Left kidney (tissue), 2 donors: ENCODE results near the gene FAM171A2. TPM values are rescaled to one million over a fixed set of nuclear protein-coding genes. Genes with fewer than 3 reads are reported as not detected.

ENCODE experiments used
- DNase-seq: peaks from one replicate; pipeline ENCODE4 v3.0.0-alpha.2; 2013
- polyA plus RNA-seq: library from polyadenylated mRNA; unstranded; fragments of 120-200 nt; gene quantifications from one replicate; pipeline ENCODE4 v1.2.1, GENCODE V29; 2013; ENCODE audit not compliant: insufficient read length

Gene FAM171A2
- polyA plus RNA-seq, 1 donor: 28.2 TPM

GRCh38 chr17:44362459-44362948, 1.1 kb downstream of the FAM171A2 start:
- DNase-seq: no peak

GRCh38 chr17:44361292-44362260, 2.1 kb downstream of the FAM171A2 start:
- DNase-seq: no peak

GRCh38 chr17:44360826-44361225, 2.8 kb downstream of the FAM171A2 start:
- DNase-seq: peak; percentile 86

- DNase-seq: no peak
These were observed 3.5 kb downstream of the FAM171A2 start for GRCh38 chr17:44360144-44360533.

- no peak for DNase-seq
These were observed 4.1 kb downstream of the FAM171A2 start for GRCh38 chr17:44359458-44360143.

GRCh38 chr17:44359006-44359405, 4.6 kb downstream of the FAM171A2 start:
- DNase-seq: no peak

GRCh38 chr17:44358066-44358465, 5.6 kb downstream of the FAM171A2 start:
- DNase-seq: no peak

GRCh38 chr17:44356241-44356640, 7.4 kb downstream of the FAM171A2 start:
- no peak for DNase-seq

GRCh38 chr17:44355642-44356099, 8.0 kb downstream of the FAM171A2 start:
- DNase-seq: no peak

- DNase-seq: no peak
These were observed 8.8 kb downstream of the FAM171A2 start for GRCh38 chr17:44354582-44355561.

- DNase-seq: no peak
These were observed 9.9 kb downstream of the FAM171A2 start for GRCh38 chr17:44353672-44354331.

GRCh38 chr17:44352828-44353671, 10.6 kb downstream of the FAM171A2 start:
- no peak for DNase-seq

GRCh38 chr17:44351961-44352827, 11.5 kb downstream of the FAM171A2 start:
- DNase-seq: no peak

GRCh38 chr17:44351464-44351863, 12.2 kb downstream of the FAM171A2 start:
- DNase-seq: no peak

GRCh38 chr17:44350733-44351226, 12.9 kb downstream of the FAM171A2 start:
- no peak for DNase-seq

GRCh38 chr17:44349553-44350070, 14.0 kb downstream of the FAM171A2 start:
- no peak for DNase-seq

GRCh38 chr17:44348988-44349364, 14.7 kb downstream of the FAM171A2 start:
- DNase-seq: no peak

- no peak for DNase-seq
These were observed 15.2 kb downstream of the FAM171A2 start for GRCh38 chr17:44348234-44348987.
